NCI-H345 treated with DMSO at 0.1 percent for 48 hours (cell line): ENCODE measurements around the gene FTO.
A peak's percentile ranks its signal among the peaks of the same experiment; 100 is the strongest.
"Not testable (repeated sequence)": the region's sequence is repeated elsewhere in the genome, so short reads cannot be mapped to it uniquely, and the experiment has no call there.

Experiments used
- DNase-seq: peaks from one replicate; lab custom pipeline; 2025; ENCODE audit not compliant: unreplicated experiment; lab: John Stamatoyannopoulos, UW

FTO gene

GRCh38 chr16:53703590-53704444 is at the start of gene FTO, which contains the start of gene RPGRIP1L:
FTO (plus strand) TSS chr16:53704156.
RPGRIP1L (minus strand) TSS chr16:53703859; CDS start chr16:53700723, 3,136 bp downstream.
- DNase-seq: peak; percentile 93

- DNase-seq: no peak
Observed at GRCh38 chr16:53654946-53655345, 49.0 kb upstream of the FTO start.

DNA sequence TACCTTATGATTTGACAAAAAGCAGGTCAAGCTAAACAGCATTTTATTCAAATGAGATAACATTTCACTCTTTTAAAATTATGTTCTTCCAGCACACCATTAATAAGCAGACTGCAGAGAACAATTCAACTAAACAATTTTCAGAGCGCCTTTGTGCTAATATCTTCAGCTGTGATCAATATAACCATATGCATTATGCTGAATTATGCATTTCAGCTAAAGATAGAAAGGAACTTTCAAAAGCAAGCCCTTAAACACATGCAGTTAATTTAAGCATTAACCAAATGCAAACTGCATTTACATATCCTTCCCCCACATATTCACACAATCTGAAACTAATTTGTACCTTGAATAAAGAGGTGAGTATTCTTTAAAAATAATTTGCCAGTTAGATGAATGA is 41.9 kb upstream of the FTO start:
- no peak for DNase-seq

GRCh38 chr16:53664724-53665345 is 39.1 kb upstream of the FTO start:
- DNase-seq: no peak

GRCh38 chr16:53666786-53667415 is 37.1 kb upstream of the FTO start:
- DNase-seq: no peak

- no peak for DNase-seq
Observed at GRCh38 chr16:53668869-53669268, 35.1 kb upstream of the FTO start.

- DNase-seq: no peak
Observed at GRCh38 chr16:53672461-53672860, 31.5 kb upstream of the FTO start.

GRCh38 chr16:53673189-53673588 is 30.8 kb upstream of the FTO start:
- no peak for DNase-seq

- no peak for DNase-seq
Observed at GRCh38 chr16:53678155-53678554, 25.8 kb upstream of the FTO start.

DNA sequence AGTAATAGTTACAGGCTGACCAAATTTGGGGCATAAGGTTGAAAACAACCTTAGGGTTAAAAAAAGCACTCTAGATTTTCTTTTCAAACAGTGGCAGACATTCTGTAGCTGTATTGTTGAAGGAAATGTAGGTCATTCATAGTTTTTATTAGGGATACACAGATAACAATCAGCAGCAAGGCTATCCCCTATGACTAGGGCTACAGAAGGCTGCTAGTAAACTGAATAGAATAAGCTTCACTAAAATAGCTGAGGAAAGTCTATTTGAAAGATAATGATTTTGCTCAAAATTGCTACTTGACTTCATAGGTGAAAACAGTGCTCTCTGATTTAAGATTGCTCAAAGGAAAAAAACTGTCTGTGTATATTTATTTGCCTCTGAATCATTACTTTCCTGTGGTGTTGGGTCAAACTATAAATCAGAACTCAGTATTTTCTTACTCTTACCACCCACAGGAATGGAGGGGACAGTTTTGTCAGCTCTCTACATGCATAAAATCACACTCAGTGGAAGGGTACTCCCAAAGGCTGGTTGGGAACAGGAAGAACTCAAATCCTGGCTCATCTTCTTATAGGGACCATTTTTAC is 25.1 kb upstream of the FTO start:
- DNase-seq: no peak

- no peak for DNase-seq
Observed at GRCh38 chr16:53680756-53681155, 23.2 kb upstream of the FTO start.

GRCh38 chr16:53681354-53681753 is 22.6 kb upstream of the FTO start:
- DNase-seq: no peak

GRCh38 chr16:53685334-53685733 is 18.6 kb upstream of the FTO start:
- DNase-seq: not testable (repeated sequence)

DNA sequence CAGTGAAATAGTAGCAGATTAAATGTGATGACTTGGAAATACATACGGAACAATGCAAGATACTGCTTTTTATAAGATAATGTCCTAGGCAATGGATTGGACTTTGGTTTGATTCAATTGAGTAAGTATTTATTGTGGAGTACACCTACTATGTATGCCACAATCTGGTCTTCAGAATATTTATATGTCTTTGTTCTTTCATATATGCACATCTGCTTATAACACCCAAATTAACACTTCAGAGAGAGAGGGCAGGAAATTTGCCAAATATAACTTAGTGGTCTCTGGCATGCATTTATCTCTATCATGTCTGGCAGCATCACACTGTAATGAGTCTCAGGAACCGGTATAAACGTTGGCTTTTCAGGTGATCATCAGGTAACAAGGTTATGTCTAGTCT is 17.2 kb upstream of the FTO start:
- no peak for DNase-seq

DNA sequence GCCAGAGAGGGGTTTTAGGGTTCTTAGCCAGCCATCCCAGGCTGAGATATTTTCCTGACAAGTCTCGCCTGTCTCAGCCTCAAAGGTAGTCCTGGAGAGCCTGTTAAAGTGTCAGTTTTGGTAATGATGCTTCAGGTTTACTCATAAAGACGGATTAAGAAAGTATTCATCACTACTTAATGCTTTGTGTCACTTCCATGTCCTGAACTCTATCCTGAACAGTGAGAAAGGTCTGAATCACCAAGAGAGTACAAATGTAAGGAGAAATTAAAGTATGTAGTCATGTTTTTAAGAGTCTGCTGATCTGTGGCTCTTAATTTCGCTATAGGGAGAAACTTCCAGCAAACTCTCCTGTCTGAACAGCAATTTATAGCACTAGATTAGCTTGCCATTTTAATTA is 14.3 kb upstream of the FTO start:
- no peak for DNase-seq

- no peak for DNase-seq
Observed at GRCh38 chr16:53690771-53691170, 13.2 kb upstream of the FTO start.

- DNase-seq: no peak
Observed at GRCh38 chr16:53692146-53692545, 11.8 kb upstream of the FTO start.

GRCh38 chr16:53693320-53693719 is 10.6 kb upstream of the FTO start:
- no peak for DNase-seq

DNA sequence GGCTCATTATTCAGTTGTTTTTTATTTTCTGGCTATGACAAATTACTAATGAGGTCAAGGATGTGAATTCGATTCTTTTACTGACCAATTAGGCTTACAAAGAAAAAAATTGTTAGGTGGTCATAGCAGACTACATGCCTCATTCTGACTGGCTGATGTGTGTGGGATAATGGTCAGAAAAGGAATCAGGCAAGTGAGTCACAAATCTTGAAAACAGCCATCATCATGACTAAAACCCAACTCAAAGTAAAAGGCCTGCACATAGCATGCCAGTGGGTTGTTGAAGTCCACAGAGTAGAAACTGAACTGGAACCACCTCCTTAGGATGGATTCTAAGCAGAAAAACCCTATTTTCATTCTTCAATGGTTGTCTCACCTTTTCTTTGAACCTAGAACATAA is 8.9 kb upstream of the FTO start:
- DNase-seq: no peak

GRCh38 chr16:53698271-53698670 is 5.7 kb upstream of the FTO start:
- DNase-seq: not testable (repeated sequence)

DNA sequence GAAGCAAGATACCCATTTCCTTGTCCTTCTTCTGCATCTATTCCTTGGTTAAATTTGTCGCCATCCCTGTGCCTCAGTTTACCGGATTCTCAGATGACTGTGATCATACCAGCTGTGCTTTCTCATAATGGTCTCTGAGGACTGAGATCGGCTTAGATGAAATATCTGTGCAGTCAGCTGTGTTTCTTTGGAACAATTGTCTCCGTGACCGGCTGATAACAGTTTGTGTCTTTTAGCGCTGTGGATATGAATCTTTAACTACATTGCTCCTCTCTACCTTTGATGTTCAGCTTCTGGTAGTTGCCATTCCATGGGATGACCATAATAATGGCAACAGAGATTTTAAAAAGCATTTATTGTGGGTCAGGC is 473 bp downstream of the FTO start:
- DNase-seq: no peak

DNA sequence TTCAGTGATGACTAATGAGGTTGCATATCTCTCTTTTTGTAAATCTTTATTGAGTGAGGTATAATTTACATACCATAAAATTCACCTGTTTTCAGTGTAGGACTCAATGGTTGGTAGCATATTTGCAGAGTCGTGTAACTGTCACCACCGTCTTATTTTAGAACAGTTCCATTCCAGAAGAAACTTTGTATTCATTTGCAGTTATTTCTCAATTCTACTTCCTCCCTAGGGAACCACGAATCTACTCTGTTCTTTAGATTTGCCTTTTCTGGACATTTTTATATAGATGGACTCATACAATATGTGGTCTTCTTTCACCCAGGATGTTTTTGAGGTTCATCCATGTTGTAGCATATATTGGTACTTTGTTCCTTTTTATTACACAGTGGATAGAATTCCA is 3.7 kb downstream of the FTO start:
- no peak for DNase-seq
